GM04503 (cell line): ENCODE results near the gene KLHL4.
"Not testable (repeated sequence)": the region's sequence is repeated elsewhere in the genome, so short reads cannot be mapped to it uniquely, and the experiment has no call there.

Experiments used
- DNase-seq: peaks from one replicate; pipeline ENCODE4 v3.0.0-alpha.2; 2012; ENCODE audit warnings: low read depth

Gene KLHL4, protein sequence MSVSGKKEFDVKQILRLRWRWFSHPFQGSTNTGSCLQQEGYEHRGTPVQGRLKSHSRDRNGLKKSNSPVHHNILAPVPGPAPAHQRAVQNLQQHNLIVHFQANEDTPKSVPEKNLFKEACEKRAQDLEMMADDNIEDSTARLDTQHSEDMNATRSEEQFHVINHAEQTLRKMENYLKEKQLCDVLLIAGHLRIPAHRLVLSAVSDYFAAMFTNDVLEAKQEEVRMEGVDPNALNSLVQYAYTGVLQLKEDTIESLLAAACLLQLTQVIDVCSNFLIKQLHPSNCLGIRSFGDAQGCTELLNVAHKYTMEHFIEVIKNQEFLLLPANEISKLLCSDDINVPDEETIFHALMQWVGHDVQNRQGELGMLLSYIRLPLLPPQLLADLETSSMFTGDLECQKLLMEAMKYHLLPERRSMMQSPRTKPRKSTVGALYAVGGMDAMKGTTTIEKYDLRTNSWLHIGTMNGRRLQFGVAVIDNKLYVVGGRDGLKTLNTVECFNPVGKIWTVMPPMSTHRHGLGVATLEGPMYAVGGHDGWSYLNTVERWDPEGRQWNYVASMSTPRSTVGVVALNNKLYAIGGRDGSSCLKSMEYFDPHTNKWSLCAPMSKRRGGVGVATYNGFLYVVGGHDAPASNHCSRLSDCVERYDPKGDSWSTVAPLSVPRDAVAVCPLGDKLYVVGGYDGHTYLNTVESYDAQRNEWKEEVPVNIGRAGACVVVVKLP

DNA sequence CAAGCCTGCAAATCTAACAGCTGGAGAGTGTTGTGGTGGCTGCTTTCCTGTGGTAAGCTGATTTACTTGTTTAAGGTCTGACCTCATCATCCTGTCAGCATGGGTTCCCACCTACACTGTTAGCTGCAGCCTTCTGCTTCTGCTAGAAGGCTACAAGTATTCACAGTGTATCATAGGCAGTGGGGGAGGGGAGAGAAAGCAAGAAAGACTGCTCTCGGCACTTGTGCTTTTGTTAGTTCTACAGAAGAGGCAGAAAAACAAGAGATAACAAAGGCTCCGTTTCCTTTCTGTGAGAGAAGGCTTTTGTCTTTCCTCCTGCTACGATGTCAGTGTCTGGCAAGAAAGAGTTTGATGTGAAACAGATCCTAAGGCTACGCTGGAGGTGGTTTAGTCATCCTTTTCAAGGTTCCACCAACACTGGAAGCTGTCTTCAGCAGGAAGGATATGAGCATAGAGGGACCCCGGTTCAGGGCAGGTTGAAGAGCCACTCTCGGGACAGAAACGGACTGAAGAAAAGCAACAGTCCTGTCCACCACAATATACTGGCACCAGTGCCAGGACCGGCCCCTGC is at the start of gene KLHL4:
Gene KLHL4 (plus strand): TSS at position 232 of the 571 bp plus-strand sequence. CDS start 92 bp downstream, at position 324.
- DNase-seq, result no peak

DNA sequence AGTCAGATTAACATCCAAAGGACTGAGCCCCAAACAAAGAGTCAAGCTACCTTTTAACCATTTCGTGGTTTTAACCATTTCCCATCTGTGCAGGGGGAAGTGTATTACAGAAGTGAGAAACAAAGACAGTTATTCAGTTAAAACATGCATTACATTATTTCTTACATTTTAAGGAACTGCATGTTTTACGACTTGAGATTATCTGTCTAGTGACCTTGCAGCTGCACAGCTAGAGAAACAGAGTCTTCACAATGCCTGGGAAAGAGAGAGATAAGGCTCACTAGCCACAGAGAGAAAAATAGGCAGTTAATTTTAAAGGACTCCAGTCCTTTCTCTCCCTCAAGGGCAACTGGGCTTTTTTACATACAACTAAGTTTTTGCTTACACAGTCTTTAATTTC is 48.7 kb upstream of the KLHL4 start:
- DNase-seq, result no peak

DNA sequence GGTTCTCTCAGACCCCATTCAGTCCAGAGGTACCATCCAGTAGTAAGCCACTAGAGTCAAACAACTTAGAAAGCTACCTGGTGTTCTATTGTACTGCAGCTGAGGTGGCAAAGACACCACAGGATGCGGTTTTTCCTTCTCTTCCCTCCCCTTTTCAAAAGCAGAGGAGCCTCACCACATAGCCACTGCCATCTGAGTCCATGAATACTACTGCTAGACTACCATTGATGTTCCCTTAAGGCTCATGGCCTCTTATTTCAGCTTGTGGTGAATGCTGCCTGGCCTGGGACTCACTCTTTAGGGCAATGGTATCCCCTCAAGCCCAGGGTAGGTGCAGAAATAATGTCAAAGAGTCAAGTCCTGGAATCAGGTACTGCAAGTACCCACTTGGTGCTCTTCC is 41.8 kb upstream of the KLHL4 start:
- DNase-seq, result no peak

DNA sequence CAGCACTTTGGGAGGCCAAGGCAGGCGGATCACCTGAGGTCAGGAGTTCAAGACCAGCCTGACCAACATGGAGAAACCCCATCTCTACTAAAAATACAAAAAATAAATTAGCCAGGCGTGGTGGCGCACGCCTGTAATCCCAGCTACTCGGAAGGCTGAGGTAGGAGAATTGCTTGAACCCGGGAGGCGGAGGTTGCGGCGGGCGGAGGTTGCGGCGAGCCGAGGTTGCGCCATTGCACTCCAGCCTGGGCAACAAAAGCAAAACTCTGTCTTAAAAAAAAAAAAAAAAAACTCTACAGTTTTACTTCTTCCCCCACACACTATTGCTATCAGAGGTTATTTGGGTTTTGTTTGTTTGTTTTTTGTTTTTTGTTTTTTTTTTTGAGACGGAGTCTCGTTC is 38.9 kb upstream of the KLHL4 start:
- not testable (repeated sequence) for DNase-seq

DNA sequence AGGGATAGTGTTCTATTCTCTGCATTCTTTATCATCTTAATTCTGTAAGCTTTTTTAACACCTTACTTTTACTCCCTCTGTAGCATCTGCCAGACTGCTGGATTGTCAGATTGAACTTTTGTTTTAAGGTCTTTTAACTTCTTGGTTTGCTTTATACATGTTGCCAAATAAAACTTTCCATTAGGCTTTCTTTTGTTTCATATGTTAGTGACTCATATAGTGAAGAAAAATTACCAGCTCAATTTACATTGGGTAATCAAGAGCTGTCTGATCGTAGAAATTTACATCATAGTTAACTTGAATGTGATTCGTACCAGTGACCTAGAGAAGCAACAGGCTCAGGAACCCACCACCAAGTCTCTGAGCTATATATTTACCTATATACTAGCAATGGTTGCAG is 28.5 kb upstream of the KLHL4 start:
- DNase-seq, result no peak

DNA sequence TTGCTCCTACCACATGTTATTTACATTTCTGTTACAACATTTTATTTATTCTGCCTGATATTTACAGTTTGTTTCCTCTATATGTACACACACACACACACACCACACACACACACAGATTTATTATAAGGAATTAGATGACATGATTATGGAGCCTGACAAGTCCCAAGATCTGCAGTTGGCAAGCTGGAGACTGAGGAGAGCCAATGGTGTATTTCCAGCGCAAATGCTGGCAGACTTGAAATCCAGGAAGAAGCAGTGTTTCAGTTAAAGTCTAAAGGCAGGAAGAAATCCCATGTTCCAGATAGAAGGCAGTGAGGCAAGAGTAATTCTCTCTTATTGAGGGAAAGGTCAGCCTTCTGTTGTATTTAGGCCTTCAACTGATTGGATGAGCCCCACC is 1.8 kb upstream of the KLHL4 start:
- no peak for DNase-seq

DNA sequence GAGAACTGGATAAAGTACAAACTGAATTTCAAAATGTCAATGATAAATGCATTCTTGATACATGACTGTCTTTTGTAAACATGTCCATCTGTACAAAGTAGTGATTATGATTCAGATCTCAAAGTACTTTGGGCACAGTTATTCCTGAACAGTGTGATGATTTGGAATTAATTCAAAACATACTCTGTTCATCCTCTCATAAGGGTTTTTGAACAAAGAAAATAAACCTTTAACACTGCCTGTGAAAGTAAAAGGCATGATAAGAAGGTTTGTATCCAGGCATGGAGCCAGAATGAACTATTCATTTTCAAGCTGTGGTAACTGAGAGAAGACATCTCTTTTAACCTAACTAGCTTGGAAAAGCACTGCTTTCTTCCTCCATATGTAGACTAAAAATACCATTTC is 883 bp upstream of the KLHL4 start:
- DNase-seq, result no peak

DNA sequence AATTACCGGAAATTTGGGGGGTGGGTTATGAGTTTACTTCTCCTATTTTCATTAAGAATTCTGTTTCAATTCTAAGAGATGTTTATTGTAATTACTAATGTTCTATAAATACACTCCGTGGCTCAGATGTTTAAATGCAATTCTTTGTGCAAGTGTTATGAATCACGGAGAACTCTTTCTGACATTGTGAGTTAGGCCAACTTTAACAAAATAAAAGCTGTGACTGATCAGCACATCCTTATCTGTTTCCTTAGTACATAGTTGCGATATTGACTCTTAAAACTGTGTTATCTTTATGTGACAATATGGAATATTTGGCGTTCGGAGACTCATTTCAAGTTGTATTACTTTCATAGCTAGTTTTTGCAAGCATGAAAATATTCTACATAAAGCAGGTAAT is 902 bp downstream of the KLHL4 start:
- no peak for DNase-seq

DNA sequence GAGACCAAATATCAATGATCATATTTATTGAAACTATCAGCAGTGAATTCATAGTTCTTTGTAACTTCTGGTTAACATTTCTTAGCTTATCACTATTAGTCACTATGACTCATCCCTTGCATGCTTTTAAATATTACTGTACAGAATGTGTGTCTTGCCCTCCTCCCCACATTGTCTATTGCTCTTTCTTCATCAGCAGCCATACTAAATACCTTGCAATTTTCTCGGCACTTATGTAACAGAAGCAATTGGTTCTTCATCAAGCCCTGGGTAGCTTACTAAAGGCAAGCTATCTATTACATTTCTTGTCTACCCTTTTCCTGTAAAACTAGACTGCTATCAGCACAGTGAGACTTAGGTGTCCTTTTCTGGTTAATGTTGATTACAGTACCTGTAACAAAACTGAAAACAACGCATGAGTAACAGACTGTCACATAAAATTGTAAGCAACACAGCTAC is 8.2 kb downstream of the KLHL4 start:
- no peak for DNase-seq

DNA sequence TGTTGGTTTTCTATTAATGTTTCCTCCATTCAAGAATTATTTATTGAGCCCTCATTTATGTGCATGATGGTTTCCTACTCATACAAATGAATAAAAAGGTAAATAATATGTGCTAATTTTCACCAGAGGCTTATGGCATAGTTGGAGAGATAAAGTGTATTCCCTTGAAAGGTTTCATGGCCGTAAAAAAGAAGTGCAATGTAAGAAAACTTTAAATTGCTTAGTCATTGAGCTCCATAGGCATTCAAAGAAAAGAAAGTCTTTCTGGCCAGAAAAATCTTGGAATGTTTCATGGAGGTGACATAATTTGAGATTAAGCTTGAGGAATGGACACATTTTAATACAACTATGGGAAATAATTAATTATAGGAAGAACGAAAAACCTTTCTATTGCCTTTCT is 8.7 kb downstream of the KLHL4 start:
- no peak for DNase-seq

DNA sequence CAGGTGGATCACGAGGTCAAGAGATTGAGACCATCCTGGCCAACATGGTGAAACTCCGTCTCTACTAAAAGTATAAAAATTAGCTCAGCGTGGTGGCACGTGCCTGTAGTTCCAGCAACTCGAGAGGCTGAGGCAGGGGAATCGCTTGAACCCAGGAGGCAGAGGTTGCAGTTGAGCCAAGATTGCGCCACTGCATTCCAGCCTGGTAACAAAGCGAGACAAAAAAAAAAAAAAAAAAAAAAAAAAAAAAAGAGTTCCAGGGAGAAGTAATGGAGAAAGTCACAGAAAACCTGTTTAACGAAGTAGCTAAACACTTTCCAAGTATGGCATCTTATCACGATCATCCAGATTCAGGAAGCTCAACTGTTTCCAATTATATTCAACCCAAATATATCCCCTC is 10.9 kb downstream of the KLHL4 start:
- DNase-seq, result no peak

DNA sequence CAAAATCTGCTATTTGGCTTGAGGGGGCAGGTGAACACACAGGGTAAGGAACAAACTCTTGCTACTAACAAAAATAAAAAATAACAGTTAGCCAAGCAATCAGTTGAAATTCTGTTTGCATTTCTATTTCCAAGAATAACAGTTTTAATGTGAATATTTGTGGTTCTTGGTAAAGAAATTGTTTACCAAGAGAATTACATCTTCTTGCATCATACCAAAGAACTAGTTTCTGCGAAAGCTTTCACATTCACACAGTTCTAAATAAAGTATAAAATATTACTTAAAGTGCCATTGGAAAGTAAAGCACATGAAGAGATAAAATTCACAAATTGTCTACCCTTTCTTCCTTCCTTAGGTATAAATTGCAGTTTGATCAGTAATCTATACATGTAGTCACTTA is 54.4 kb downstream of the KLHL4 start:
- DNase-seq, result no peak

DNA sequence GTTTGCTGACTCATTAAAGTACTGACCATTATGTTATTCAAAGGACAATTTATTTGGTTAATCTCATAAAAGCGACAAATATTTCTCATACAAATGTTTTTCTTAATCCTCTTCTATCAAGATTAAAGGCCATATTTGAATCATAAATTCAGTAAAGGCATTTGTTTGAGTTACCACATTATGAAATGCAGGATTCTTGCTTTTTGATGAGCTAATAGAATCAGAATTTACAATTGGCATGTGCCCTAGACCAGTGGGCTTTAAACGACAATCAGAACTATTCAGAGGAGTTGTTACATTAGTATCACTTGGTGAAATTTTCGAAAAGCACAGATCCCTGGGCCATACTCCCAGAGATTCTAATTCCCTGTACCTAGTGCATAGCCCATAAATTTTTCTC is 55.3 kb downstream of the KLHL4 start:
- DNase-seq, result no peak

DNA sequence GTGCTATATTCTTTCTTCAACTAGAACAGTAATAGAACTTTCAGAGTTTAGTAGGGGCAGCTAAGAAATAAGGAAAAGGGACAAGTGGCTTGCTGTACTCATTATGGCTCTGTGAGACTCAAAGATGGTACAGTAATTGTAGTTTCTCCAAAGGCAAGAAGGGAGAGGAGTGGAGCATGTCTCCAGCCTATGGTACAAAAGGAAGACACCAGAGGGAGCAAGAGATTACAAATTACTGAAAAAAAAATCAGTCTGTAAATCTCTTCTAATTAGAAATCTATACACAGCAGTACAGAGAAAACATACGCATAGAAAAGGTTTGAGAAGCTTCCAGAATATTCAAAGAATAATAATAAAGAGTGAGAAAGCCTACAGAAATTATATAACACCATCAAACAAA is 61.4 kb downstream of the KLHL4 start:
- DNase-seq, result no peak

DNA sequence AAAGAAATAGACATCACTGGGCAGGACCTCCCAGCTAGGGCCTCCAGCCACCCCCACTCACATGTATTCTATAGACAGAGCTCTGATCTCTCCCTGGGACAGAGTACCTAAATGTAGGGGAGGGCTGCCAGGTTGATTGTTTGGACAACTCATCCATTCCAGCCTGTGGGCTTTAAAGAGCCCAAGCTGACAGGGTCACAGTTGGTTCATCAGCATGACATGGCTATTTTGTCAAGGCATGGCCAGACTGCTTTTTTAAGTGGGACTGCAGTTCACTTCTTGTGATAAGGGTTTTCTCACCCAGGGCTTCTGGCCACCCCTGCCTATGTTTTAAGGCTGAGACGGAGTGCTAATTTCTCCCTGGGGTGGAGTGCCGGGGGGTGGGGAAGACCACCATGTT is 63.3 kb downstream of the KLHL4 start:
- DNase-seq, result no peak

DNA sequence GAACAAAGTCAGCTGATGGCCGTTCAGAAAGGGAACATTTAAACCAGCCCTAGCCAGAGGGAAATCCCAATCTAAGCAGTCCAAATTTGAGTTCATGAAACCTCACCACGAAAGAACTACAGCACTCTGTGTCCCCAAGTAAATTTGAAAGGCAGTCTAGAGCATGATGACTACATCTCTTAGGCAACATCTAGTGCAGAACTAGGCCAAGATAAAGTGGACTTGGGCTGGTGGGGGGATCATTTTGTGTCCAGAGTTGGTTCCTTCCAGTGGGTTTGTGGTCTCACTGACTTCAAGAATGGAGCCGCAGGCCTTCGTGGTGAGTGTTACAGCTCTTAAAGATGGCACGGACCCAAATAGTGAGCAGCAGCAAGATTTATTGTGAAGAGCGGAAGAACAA is 64.9 kb downstream of the KLHL4 start:
- no peak for DNase-seq

DNA sequence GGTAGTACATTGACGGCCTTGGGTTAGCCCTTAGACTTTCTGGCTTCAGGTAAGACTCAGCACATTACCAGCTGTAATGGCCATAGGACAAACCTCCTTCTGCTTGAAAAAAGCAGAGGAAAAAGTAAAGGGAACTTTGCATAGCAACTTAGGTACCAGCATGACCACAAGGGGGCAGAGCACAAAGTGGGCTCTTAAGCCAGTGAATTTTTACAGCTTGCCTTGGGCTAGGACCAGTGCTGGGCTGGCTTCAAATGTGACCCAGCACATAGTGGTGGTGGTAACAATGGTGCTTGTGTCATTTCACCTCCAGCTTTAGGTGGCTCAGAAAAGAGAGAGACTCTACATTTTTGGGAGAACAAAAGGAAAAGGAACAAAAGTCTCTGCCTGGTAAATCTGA is 66.1 kb downstream of the KLHL4 start:
- no peak for DNase-seq

DNA sequence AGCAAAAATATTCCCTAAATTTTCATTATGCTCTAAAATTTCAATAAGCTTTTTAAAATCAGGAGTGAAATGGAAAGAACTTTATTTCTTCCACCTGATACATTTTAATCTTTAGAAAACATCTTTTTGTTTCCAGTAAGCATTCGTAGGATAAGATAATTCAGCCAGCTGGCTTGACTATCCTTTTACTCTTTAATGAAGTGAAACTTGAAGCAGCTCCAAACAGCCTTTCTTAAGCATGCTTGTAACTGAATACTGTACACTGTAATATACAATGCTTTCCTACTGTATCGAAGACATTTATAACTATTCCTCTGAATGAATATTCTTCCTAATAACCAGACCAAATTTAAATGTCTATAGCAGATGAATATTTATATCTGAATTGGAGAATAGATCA is 98.8 kb downstream of the KLHL4 start:
- no peak for DNase-seq

DNA sequence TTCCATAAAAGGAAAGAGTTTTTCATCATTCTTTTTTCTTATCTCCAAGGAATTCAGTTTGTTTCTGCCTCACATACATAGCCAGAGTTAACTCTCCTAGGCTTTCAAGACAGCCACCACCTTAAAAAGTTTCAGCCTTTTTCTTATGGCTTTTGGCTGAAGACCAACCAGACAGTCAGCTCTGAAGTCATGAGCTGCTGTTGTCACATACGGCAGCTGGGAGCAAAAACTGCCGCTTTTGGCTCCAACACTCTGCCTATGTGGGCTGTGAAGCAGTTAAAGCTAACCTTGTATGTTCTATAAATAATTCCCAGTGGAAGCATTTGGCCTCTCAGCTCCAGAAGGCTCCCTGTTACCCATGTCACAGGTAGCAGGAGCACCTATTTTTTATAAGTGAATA is 104.1 kb downstream of the KLHL4 start:
- DNase-seq, result no peak

DNA sequence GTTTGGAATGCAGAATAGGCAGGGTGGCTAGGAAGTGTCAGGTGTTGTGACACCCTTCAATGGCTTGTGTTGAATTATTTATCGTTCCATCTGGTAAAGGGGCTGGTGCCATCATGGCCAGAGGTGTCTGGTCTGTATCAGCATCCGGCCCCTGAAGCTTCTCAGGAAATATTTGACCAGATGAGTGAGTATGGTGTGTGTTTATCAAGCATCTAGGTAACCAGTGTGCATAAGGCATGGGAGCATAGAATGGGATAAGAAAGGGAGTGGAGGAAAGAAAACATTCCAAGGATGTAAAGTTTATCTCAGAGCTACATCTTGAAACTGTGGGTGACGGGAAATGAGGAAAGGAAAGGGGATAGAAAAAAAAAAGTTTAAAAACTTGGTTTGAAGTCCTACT is 109.4 kb downstream of the KLHL4 start:
- DNase-seq, result no peak

DNA sequence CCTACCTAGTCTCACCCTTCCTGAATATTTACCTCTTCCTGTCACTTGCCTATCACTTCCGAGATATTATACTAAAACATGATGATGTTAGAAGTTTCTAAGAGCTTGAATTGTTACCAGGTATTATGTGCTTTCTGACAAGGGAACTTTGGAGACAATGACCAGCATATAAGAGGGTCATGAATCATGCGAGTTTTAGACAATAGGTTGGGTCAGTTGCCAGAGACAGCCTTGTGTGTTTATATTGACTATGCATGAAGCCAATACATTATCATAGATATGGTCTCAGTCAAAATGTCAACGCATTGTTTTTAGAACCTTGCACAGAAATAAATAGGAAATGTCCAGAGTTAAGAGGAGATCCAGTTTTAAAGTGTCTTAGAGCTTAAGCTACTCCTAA is 116.8 kb downstream of the KLHL4 start:
- no peak for DNase-seq

DNA sequence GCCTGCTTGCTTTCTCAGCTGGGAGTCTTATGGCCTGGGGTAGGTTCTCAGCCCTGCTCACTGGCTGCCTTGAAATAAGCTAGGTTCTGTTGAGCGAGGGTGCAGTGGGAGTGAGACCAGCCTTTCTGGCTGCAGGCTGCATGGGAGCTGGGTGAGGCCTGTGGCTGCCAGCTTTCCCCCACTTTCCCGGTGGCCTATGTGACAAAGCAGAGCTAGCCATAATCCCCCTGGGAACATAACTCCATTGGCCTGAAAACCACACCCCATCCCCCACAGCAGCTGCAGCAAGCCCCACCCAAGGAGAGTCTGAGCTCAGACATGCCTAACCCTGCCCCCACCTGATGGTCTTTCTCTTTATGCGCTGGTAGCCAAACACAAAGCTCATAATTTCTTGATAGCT is 118.9 kb downstream of the KLHL4 start:
- DNase-seq, result no peak

DNA sequence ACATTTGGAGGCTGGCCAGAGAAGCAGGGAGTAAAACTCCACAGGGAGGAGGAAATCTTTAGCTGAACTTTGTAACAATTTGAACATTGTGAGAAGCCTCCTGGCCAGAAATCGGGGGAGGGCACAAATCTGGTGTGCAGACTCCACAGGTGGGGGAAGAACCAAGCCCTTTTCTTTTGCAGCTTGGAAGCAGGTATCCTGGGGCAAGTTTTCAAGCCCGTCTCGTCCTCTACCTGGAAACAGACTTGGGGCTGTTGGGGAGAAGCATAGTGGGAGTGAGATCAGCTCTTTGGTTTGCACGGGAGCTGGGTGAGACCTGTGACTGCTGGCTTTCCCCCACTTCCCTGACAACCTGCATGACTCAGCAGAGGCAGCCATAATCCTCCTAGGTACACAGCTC is 123.8 kb downstream of the KLHL4 start:
- not testable (repeated sequence) for DNase-seq
